ENCODE measurements around the gene DNMT3B.

DNMT3B gene

DNA sequence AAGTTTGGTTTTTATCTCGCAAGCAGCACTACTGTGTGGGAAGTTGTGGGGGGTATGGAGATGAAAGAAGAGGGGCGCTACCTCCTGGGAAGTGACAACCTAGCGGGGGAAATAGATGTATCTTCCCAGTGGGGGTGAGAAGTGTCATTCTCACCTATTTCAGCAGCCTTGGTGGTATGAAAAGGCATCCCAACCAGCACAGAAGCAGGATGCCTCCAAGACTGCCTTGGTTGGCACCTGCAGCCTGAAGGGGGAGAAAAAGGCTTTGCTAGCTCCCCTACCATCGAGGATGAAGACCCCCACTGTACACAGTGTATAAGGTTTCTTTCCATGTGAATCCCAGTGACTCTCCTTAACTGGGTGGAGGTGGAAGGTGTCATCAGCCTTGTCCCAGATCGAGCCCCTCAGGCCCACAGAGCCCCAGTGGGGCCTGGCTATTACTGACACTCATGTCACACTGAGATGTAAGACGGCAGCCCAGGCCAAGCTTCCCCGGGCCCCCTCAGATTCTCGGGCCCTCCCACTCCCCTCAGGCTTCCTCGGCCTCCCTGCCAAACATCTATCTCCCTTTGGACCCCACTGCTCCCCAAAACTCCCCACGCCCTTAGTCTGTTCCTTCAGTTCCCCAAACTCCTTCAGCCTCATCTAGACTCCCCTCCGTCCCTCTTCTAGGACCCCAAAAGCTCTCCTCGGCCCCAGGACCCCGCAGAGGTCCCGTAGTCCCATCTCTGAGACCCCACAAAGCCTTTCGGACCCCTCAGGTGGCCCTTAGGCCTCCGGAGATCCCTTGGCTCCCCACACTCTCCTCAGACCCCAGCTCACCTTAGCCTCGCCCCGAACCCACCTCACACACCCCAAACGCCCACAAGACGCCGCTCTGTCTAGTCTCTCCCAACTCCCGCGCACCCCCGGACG is 19.6 kb upstream of the DNMT3B start:
- Histone ChIP-seq H3K9ac (ENCODE audit: low read depth, low read length) (peak overlapping the region; percentile 89), H3K27me3 (ENCODE audit: insufficient read depth, low read length, poor library complexity) (no peaks in the 10 kb centered on the region), H3K4me2 (ENCODE audit: insufficient read depth, low read length) (peak overlapping the region; percentile 70), H3K4me3 (ENCODE audit: low read depth in 1 of 2, low read length in 2 of 2) (peak overlapping the region; percentile 80 to 84; a peak in 3 of 4 replicates), H3K9me3 (ENCODE audit: insufficient read depth, low read length, severe bottlenecking) (no peaks in the 10 kb centered on the region), H3K36me3 (ENCODE audit: insufficient read depth, low read length) (peaks cover 3% of the 10 kb centered on the region; the same call in 1 of the 2 replicates), H3K79me2 (ENCODE audit: insufficient read depth, low read length) (peaks cover 56% of the 10 kb centered on the region), H2AFZ (ENCODE audit: low read depth, low read length) (peak overlapping the region; percentile 92), H3K4me1 (ENCODE audit: insufficient read depth, low read length) (peaks cover 45% of the 10 kb centered on the region), H4K20me1 (ENCODE audit: insufficient read depth, low read length) (no peaks in the 10 kb centered on the region), H3K27ac (ENCODE audit: low read length) (peak overlapping the region; percentile 84)
- ATAC-seq (ENCODE audit: insufficient read depth, low read depth) = peak; percentile 56
- no peak for TF ChIP-seq EZH2 (IDR thresholded peaks at IDR 0.05; ENCODE audit: borderline replicate concordance, low read depth, low read length, severe bottlenecking)
- TF ChIP-seq, protein P1, sequence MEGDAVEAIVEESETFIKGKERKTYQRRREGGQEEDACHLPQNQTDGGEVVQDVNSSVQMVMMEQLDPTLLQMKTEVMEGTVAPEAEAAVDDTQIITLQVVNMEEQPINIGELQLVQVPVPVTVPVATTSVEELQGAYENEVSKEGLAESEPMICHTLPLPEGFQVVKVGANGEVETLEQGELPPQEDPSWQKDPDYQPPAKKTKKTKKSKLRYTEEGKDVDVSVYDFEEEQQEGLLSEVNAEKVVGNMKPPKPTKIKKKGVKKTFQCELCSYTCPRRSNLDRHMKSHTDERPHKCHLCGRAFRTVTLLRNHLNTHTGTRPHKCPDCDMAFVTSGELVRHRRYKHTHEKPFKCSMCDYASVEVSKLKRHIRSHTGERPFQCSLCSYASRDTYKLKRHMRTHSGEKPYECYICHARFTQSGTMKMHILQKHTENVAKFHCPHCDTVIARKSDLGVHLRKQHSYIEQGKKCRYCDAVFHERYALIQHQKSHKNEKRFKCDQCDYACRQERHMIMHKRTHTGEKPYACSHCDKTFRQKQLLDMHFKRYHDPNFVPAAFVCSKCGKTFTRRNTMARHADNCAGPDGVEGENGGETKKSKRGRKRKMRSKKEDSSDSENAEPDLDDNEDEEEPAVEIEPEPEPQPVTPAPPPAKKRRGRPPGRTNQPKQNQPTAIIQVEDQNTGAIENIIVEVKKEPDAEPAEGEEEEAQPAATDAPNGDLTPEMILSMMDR (IDR thresholded peaks at IDR 0.05; ENCODE audit: borderline replicate concordance, extremely low read depth, low read length, poor library complexity, severe bottlenecking) = peak; percentile 47
- peak; percentile 49 for DNase-seq

DNA sequence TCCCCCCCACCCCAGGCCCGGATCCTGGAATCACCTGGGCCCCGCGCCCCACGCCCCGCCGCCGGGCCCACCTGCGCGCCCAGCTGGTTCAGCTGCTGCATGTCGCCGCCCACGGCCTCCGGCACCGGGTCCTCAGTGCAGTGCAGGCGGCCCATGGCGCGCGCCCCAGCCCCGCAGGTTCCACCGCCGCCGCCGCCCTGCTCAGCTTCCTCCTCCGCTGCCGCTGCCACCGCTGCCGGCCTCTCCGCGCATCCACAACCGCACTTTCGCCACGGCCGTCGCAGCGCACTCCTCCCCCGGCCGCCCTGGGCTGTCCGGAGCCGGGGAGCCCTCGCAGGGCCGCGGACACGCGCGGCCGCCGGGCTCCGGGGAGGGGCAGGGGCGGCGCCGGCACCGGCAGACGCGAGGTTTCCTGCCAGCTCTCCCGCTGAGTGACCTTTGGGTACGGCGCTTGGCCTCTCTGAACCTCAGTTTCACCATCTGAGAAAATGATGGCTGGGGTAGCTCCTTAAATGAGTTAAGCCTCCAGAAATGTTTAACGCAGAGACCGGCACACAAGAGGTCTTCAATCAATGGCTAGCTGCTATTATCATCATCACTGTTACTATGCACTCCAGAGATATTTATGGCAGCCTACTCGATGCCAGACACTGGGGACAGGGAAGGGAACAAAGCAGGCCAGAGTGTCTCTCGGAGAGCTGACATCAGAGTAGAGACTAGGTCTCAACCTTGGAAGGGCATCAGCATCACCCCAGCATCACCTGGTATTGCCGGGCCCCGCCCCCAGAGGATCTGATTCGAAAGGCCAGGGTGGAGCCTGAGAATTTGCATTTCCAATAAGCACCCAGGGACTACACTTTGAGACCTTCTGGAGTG is 18.7 kb upstream of the DNMT3B start, which contains the start of gene COMMD7:
Gene COMMD7, minus strand, starts transcription at position 231 of the 876 bp plus-strand sequence. Its CDS starts 76 bp downstream, at position 155.
- peak within 1 kb of the TSS; percentile 80 to 84; a peak in 3 of 4 replicates for H3K4me3 ChIP-seq (ENCODE audit: low read depth in 1 of 2, low read length in 2 of 2)
- no peaks in the 10 kb centered on the region for H3K9me3 ChIP-seq (ENCODE audit: insufficient read depth, low read length, severe bottlenecking)
- H2AFZ ChIP-seq (ENCODE audit: low read depth, low read length) = peak within 1 kb of the TSS; percentile 92
- H3K4me2 ChIP-seq (ENCODE audit: insufficient read depth, low read length) = peak within 1 kb of the TSS; percentile 70
- ATAC-seq (ENCODE audit: insufficient read depth, low read depth) (peak; percentile 78), DNase-seq (peak; percentile 66)
- H3K27ac ChIP-seq (ENCODE audit: low read length) = peak within 1 kb of the TSS; percentile 84
- peaks cover 49% of the 10 kb centered on the region for H3K79me2 ChIP-seq (ENCODE audit: insufficient read depth, low read length)
- no peaks in the 10 kb centered on the region for H4K20me1 ChIP-seq (ENCODE audit: insufficient read depth, low read length)
- peaks cover 36% of the 10 kb centered on the region for H3K4me1 ChIP-seq (ENCODE audit: insufficient read depth, low read length)
- TF ChIP-seq EZH2 (IDR thresholded peaks at IDR 0.05; ENCODE audit: borderline replicate concordance, low read depth, low read length, severe bottlenecking) = no peak
- TF ChIP-seq, protein P1 (IDR thresholded peaks at IDR 0.05; ENCODE audit: borderline replicate concordance, extremely low read depth, low read length, poor library complexity, severe bottlenecking) = no peak
- peaks cover 3% of the 10 kb centered on the region; the same call in 1 of the 2 replicates for H3K36me3 ChIP-seq (ENCODE audit: insufficient read depth, low read length)
- peak within 1 kb of the TSS; percentile 89 for H3K9ac ChIP-seq (ENCODE audit: low read depth, low read length)
- no peaks in the 10 kb centered on the region for H3K27me3 ChIP-seq (ENCODE audit: insufficient read depth, low read length, poor library complexity)

DNA sequence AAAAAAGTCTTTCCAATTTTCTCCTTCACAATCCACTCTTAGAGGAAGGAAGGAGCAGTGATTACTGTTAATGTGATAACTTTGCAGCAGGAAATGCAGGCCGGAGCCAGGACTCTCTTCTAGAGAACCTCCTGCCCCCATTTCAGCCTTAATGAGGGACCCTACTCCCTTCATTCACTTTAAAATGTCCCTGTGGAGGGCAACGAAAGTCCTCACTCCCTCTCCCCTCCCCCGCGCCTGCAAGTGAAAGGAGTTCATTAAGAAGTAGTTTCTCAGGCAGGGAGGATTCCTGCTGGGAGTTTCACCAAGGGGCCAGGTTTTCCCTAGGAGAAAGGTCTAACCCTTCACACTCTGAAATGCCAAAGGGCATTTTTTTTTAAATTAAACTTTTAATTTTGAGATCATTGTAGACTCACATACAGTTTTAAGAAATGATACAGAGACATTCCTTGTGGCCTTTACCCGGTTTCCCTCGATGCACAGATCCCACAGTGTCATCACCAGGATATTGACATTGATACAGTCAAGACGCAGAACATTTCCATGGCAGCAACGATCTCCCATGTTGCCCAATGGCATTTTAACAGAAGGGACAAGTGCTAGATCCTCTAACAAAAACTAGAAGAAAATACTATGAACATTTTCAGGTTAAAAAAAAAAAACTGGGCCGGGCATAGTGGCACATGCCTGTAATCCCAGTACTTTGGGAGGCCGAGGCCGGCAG is 12.1 kb upstream of the DNMT3B start:
- H3K9me3 ChIP-seq (ENCODE audit: insufficient read depth, low read length, severe bottlenecking) = no peaks in the 10 kb centered on the region
- no peak for ATAC-seq (ENCODE audit: insufficient read depth, low read depth)
- H3K9ac ChIP-seq (ENCODE audit: low read depth, low read length) = no peak overlapping the region
- H3K36me3 ChIP-seq (ENCODE audit: insufficient read depth, low read length) = no peaks in the 10 kb centered on the region
- no peak overlapping the region for H3K4me3 ChIP-seq (ENCODE audit: low read depth in 1 of 2, low read length in 2 of 2)
- no peak overlapping the region for H3K27ac ChIP-seq (ENCODE audit: low read length)
- no peak overlapping the region for H3K4me2 ChIP-seq (ENCODE audit: insufficient read depth, low read length)
- H3K4me1 ChIP-seq (ENCODE audit: insufficient read depth, low read length) = no peaks in the 10 kb centered on the region
- DNase-seq = no peak
- TF ChIP-seq EZH2 (IDR thresholded peaks at IDR 0.05; ENCODE audit: borderline replicate concordance, low read depth, low read length, severe bottlenecking) = no peak
- TF ChIP-seq, protein P1 (IDR thresholded peaks at IDR 0.05; ENCODE audit: borderline replicate concordance, extremely low read depth, low read length, poor library complexity, severe bottlenecking) = no peak
- peak overlapping the region; percentile 49; the same call in 1 of the 2 replicates for H2AFZ ChIP-seq (ENCODE audit: low read depth, low read length)
- H3K27me3 ChIP-seq (ENCODE audit: insufficient read depth, low read length, poor library complexity) = no peaks in the 10 kb centered on the region
- H4K20me1 ChIP-seq (ENCODE audit: insufficient read depth, low read length) = no peaks in the 10 kb centered on the region
- no peaks in the 10 kb centered on the region for H3K79me2 ChIP-seq (ENCODE audit: insufficient read depth, low read length)

Data from DND-41 (cell line).